ENCODE measurements around the gene BDKRB2.
A peak's percentile ranks its signal among the peaks of the same experiment; 100 is the strongest.

The BDKRB2 gene

DNA sequence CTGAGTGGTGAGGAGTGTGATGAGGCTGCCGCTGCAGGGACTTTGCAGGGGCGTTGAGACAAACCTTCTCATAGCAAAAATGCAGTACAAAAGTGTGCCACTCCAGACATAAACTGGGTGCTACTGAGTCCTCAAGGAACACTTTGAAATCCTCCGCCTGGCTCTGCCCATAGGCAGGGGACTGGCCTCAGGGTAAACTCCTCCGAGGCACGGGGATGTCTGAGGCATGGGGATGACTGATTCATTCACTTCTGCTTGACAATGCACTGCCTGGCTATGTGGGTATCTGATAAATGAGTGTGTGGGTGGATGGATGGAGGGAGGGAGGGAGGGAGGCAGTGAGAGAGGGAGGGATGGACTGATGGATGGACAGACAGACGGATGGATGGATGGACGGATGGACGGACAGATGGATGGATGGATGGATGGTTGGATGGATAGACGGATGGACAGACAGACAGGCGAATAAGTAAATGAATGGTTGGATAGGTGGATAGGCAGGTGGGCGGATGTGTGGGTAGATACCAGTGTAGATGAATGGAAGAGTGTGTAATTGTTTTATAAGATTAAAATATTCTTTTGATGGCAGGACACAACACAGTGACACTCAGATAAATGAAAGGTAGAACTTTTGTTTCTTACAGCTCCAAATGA, 2.1 kb upstream of the BDKRB2 start:
- Histone ChIP-seq H3K27me3 (ENCODE audit: insufficient read depth, low read length) (no peaks in the 10 kb centered on the region), H3K36me3 (ENCODE audit: insufficient read depth, low read length) (no peaks in the 10 kb centered on the region), H2AFZ (ENCODE audit: low read length, unreplicated experiment) (no peak overlapping the region), H3K4me1 (ENCODE audit: control insufficient read depth, insufficient read depth, low read length, unreplicated experiment) (peaks cover 20% of the 10 kb centered on the region), H3K27ac (ENCODE audit: low read depth, low read length) (no peak overlapping the region), H3K4me3 (ENCODE audit: low read depth, low read length) (no peak overlapping the region), H3K79me2 (ENCODE audit: control insufficient read depth, insufficient read depth, low read length, unreplicated experiment) (no peaks in the 10 kb centered on the region)

GRCh38 chr14:96203116-96203515, 1.5 kb upstream of the BDKRB2 start:
- Histone ChIP-seq H2AFZ (ENCODE audit: low read length, unreplicated experiment) (no peak overlapping the region), H3K27ac (ENCODE audit: low read depth, low read length) (no peak overlapping the region), H3K36me3 (ENCODE audit: insufficient read depth, low read length) (no peaks in the 10 kb centered on the region), H3K79me2 (ENCODE audit: control insufficient read depth, insufficient read depth, low read length, unreplicated experiment) (no peaks in the 10 kb centered on the region), H3K4me3 (ENCODE audit: low read depth, low read length) (no peak overlapping the region), H3K4me1 (ENCODE audit: control insufficient read depth, insufficient read depth, low read length, unreplicated experiment) (peaks cover 20% of the 10 kb centered on the region), H3K27me3 (ENCODE audit: insufficient read depth, low read length) (no peaks in the 10 kb centered on the region)

DNA sequence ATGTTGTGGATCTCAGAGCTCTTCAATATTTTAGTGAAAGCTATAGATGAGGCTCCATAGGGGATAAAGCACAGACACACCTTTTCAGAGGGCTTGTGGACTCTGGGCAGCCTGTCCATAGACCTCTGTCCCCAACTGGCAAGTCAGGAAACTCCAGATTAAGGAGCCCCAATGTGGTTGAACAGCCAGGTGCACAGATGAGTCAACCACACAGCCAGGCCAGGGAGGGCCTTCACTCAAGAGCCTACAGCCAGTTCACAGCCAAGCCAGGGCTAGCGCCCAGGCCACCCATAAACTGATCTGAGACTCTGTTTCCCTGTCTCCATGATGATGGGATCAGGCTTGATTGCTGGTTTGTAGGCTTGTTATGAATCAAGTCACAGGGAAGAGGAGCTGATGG, 1.0 kb upstream of the BDKRB2 start:
- H3K27ac ChIP-seq (ENCODE audit: low read depth, low read length) = no peak overlapping the region
- peak overlapping the region; percentile 70 for H2AFZ ChIP-seq (ENCODE audit: low read length, unreplicated experiment)
- H3K27me3 ChIP-seq (ENCODE audit: insufficient read depth, low read length) = no peaks in the 10 kb centered on the region
- no peaks in the 10 kb centered on the region for H3K79me2 ChIP-seq (ENCODE audit: control insufficient read depth, insufficient read depth, low read length, unreplicated experiment)
- no peaks in the 10 kb centered on the region for H3K36me3 ChIP-seq (ENCODE audit: insufficient read depth, low read length)
- peaks cover 20% of the 10 kb centered on the region for H3K4me1 ChIP-seq (ENCODE audit: control insufficient read depth, insufficient read depth, low read length, unreplicated experiment)
- 0 out of 2 replicates have a peak overlapping the region, but pooled peaks have one; percentile 81 for H3K4me3 ChIP-seq (ENCODE audit: low read depth, low read length)

DNA sequence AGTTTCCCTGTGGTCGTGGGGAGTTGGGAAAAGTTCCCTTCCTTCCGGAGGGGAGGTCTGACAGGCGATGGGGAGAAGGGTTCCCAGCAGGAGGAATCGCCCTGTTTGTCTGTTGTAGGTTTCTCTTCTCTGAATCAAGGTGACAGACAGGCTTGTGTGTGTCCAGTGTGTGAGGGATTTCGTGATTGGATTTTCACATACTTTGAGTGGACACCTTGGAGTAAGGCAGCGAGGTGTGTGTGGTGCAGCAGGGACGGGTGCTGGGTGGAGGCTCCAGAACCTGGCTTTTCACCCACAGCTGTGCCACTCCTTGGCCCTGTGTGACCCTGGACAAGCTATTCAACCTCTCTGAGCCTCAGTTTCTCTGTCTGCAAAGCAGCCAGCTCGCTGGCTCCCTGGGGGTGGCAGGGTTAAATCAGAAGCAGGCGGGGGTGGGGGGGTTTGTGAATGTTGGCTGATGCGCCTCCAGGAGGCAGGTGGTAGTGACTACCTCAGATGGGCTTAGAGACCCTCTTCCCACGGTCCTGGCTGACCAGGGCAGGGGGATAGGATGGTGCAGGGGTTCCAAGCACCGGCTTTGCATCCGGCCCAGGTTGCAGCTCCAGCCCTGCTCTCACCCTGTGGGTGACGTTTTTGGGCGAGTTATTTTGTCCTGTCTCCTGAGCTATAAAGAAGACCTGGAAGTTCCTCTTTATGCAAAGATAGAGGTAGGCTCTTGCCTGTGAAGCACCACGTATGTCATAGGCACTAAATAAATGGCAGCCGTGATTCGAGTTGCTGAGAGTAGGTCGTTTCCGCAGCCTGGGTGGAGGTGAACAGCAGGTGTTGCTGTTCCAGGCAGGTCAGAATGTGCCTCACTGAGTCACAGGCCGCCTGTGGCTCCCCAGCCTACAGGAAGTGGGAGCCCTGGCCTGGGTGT, 679 bp downstream of the BDKRB2 start:
- peaks cover 20% of the 10 kb centered on the region for H3K4me1 ChIP-seq (ENCODE audit: control insufficient read depth, insufficient read depth, low read length, unreplicated experiment)

DNA sequence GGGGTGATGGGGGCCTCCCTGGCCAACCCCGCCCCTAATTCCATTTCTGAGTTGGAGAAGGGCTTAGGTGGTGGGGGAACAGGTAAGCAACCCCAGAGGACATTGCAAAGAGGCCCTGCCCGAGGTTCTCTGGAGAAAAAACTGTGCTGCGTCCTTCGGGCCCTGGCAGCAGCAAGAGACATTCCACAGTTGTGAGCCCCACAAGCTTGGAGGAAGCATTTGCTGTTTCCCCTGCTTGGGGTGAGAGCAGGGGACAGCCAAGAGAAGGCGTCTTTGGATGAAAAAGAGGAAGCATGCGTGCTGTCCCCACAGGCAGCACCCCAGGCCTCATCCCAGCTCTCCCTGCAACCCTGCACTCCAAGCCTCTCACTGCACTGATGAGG, 1.3 kb downstream of the BDKRB2 start:
- no peak overlapping the region for H3K27ac ChIP-seq (ENCODE audit: low read depth, low read length)
- H3K4me1 ChIP-seq (ENCODE audit: control insufficient read depth, insufficient read depth, low read length, unreplicated experiment) = peaks cover 20% of the 10 kb centered on the region
- H3K79me2 ChIP-seq (ENCODE audit: control insufficient read depth, insufficient read depth, low read length, unreplicated experiment) = no peaks in the 10 kb centered on the region
- peak overlapping the region; percentile 81 for H3K4me3 ChIP-seq (ENCODE audit: low read depth, low read length)
- no peak overlapping the region for H2AFZ ChIP-seq (ENCODE audit: low read length, unreplicated experiment)
- H3K27me3 ChIP-seq (ENCODE audit: insufficient read depth, low read length) = no peaks in the 10 kb centered on the region
- no peaks in the 10 kb centered on the region for H3K36me3 ChIP-seq (ENCODE audit: insufficient read depth, low read length)

More for the DNA sequence above, 679 bp downstream of the BDKRB2 start:
- H3K79me2 ChIP-seq (ENCODE audit: control insufficient read depth, insufficient read depth, low read length, unreplicated experiment) = no peaks in the 10 kb centered on the region
- H3K4me3 ChIP-seq (ENCODE audit: low read depth, low read length) = peak overlapping the region; percentile 81
- H3K27ac ChIP-seq (ENCODE audit: low read depth, low read length) = no peak overlapping the region
- no peaks in the 10 kb centered on the region for H3K36me3 ChIP-seq (ENCODE audit: insufficient read depth, low read length)
- H2AFZ ChIP-seq (ENCODE audit: low read length, unreplicated experiment) = peak overlapping the region; percentile 64
- no peaks in the 10 kb centered on the region for H3K27me3 ChIP-seq (ENCODE audit: insufficient read depth, low read length)

- H2AFZ ChIP-seq (ENCODE audit: low read length, unreplicated experiment) = no peak overlapping the region
- no peaks in the 10 kb centered on the region for H3K79me2 ChIP-seq (ENCODE audit: control insufficient read depth, insufficient read depth, low read length, unreplicated experiment)
- no peak overlapping the region for H3K27ac ChIP-seq (ENCODE audit: low read depth, low read length)
- H3K4me1 ChIP-seq (ENCODE audit: control insufficient read depth, insufficient read depth, low read length, unreplicated experiment) = peaks cover 20% of the 10 kb centered on the region
- no peaks in the 10 kb centered on the region for H3K36me3 ChIP-seq (ENCODE audit: insufficient read depth, low read length)
- no peaks in the 10 kb centered on the region for H3K27me3 ChIP-seq (ENCODE audit: insufficient read depth, low read length)
- peak overlapping the region; percentile 81 for H3K4me3 ChIP-seq (ENCODE audit: low read depth, low read length)
Observed at GRCh38 chr14:96206461-96206860, 1.8 kb downstream of the BDKRB2 start.

GRCh38 chr14:96207686-96208085, 3.0 kb downstream of the BDKRB2 start:
- Histone ChIP-seq H3K27me3 (ENCODE audit: insufficient read depth, low read length) (no peaks in the 10 kb centered on the region), H2AFZ (ENCODE audit: low read length, unreplicated experiment) (no peak overlapping the region), H3K36me3 (ENCODE audit: insufficient read depth, low read length) (no peaks in the 10 kb centered on the region), H3K27ac (ENCODE audit: low read depth, low read length) (no peak overlapping the region), H3K4me3 (ENCODE audit: low read depth, low read length) (no peak overlapping the region), H3K79me2 (ENCODE audit: control insufficient read depth, insufficient read depth, low read length, unreplicated experiment) (no peaks in the 10 kb centered on the region), H3K4me1 (ENCODE audit: control insufficient read depth, insufficient read depth, low read length, unreplicated experiment) (peaks cover 20% of the 10 kb centered on the region)

GRCh38 chr14:96208739-96209138, 4.1 kb downstream of the BDKRB2 start:
- no peaks in the 10 kb centered on the region for H3K36me3 ChIP-seq (ENCODE audit: insufficient read depth, low read length)
- H3K4me1 ChIP-seq (ENCODE audit: control insufficient read depth, insufficient read depth, low read length, unreplicated experiment) = peaks cover 20% of the 10 kb centered on the region
- H2AFZ ChIP-seq (ENCODE audit: low read length, unreplicated experiment) = no peak overlapping the region
- no peak overlapping the region for H3K27ac ChIP-seq (ENCODE audit: low read depth, low read length)
- no peaks in the 10 kb centered on the region for H3K27me3 ChIP-seq (ENCODE audit: insufficient read depth, low read length)
- H3K79me2 ChIP-seq (ENCODE audit: control insufficient read depth, insufficient read depth, low read length, unreplicated experiment) = no peaks in the 10 kb centered on the region
- H3K4me3 ChIP-seq (ENCODE audit: low read depth, low read length) = no peak overlapping the region

DNA sequence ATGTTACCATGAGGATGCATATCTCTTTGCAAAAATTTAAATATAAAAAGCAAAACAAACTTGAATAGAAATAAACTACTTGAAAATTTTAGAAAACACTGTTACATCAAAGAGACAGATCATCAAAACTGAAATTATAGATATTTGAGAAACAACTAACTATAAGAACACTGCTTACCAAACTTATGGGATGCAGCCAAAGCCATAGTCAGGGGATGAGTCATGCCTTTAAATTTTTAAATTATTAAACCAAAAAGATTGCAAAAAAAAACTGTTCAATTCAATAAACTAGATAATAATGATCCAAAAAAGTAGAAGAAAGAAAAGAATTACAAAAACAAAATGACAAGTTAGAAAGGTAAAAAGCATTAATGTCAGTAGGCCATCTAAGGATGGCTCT, 7.5 kb downstream of the BDKRB2 start:
- Histone ChIP-seq H3K36me3 (ENCODE audit: insufficient read depth, low read length) (no peaks in the 10 kb centered on the region), H2AFZ (ENCODE audit: low read length, unreplicated experiment) (no peak overlapping the region), H3K79me2 (ENCODE audit: control insufficient read depth, insufficient read depth, low read length, unreplicated experiment) (no peaks in the 10 kb centered on the region), H3K4me3 (ENCODE audit: low read depth, low read length) (no peak overlapping the region), H3K27me3 (ENCODE audit: insufficient read depth, low read length) (no peaks in the 10 kb centered on the region), H3K27ac (ENCODE audit: low read depth, low read length) (no peak overlapping the region), H3K4me1 (ENCODE audit: control insufficient read depth, insufficient read depth, low read length, unreplicated experiment) (no peaks in the 10 kb centered on the region)

GRCh38 chr14:96212896-96213295, 8.3 kb downstream of the BDKRB2 start:
- Histone ChIP-seq H3K4me3 (ENCODE audit: low read depth, low read length) (no peak overlapping the region), H3K27ac (ENCODE audit: low read depth, low read length) (no peak overlapping the region), H3K27me3 (ENCODE audit: insufficient read depth, low read length) (no peaks in the 10 kb centered on the region)

More at GRCh38 chr14:96212896-96213295, 8.3 kb downstream of the BDKRB2 start:
- H3K79me2 ChIP-seq (ENCODE audit: control insufficient read depth, insufficient read depth, low read length, unreplicated experiment) = no peaks in the 10 kb centered on the region
- no peaks in the 10 kb centered on the region for H3K36me3 ChIP-seq (ENCODE audit: insufficient read depth, low read length)
- H3K4me1 ChIP-seq (ENCODE audit: control insufficient read depth, insufficient read depth, low read length, unreplicated experiment) = no peaks in the 10 kb centered on the region
- H2AFZ ChIP-seq (ENCODE audit: low read length, unreplicated experiment) = no peak overlapping the region
